ENCODE results near the gene CTSA.

- TF ChIP-seq, protein P1, sequence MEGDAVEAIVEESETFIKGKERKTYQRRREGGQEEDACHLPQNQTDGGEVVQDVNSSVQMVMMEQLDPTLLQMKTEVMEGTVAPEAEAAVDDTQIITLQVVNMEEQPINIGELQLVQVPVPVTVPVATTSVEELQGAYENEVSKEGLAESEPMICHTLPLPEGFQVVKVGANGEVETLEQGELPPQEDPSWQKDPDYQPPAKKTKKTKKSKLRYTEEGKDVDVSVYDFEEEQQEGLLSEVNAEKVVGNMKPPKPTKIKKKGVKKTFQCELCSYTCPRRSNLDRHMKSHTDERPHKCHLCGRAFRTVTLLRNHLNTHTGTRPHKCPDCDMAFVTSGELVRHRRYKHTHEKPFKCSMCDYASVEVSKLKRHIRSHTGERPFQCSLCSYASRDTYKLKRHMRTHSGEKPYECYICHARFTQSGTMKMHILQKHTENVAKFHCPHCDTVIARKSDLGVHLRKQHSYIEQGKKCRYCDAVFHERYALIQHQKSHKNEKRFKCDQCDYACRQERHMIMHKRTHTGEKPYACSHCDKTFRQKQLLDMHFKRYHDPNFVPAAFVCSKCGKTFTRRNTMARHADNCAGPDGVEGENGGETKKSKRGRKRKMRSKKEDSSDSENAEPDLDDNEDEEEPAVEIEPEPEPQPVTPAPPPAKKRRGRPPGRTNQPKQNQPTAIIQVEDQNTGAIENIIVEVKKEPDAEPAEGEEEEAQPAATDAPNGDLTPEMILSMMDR (IDR thresholded peaks at IDR 0.05; ENCODE audit: low read depth, low read length, poor library complexity, severe bottlenecking): no peak
- no peak for TF ChIP-seq EZH2phosphoT487 (IDR thresholded peaks at IDR 0.05; ENCODE audit: borderline replicate concordance, low read length)
Measured at GRCh38 chr20:45938727-45939438, 47.7 kb downstream of the CTSA start.
